ENCODE measurements around the gene CEMIP.
"Not testable (repeated sequence)": the region's sequence is repeated elsewhere in the genome, so short reads cannot be mapped to it uniquely, and the experiment has no call there.

Gene CEMIP

GRCh38 chr15:80763235-80763634 lies 15.9 kb upstream of the CEMIP start:
- DNase-seq: not testable (repeated sequence)

GRCh38 chr15:80764535-80764934 lies 14.6 kb upstream of the CEMIP start:
- no peak for DNase-seq

GRCh38 chr15:80766275-80766674 lies 12.9 kb upstream of the CEMIP start:
- no peak for DNase-seq

- no peak for DNase-seq
These were observed 11.0 kb upstream of the CEMIP start for GRCh38 chr15:80768158-80768557.

- DNase-seq: peak; percentile 46
These were observed 9.9 kb upstream of the CEMIP start for GRCh38 chr15:80769153-80769828.

- DNase-seq: peak; percentile 52
These were observed 9.1 kb upstream of the CEMIP start for GRCh38 chr15:80769829-80770705.

- DNase-seq: no peak
These were observed 6.0 kb upstream of the CEMIP start for GRCh38 chr15:80773122-80773551.

GRCh38 chr15:80773792-80774352 lies 5.3 kb upstream of the CEMIP start:
- no peak for DNase-seq

GRCh38 chr15:80774486-80774885 lies 4.7 kb upstream of the CEMIP start:
- peak; percentile 6 for DNase-seq

- DNase-seq: no peak
These were observed 3.8 kb upstream of the CEMIP start for GRCh38 chr15:80775338-80775737.

GRCh38 chr15:80776420-80777045 lies 2.6 kb upstream of the CEMIP start:
- peak; percentile 50 for DNase-seq

- DNase-seq: peak; percentile 96
These were observed 2.0 kb upstream of the CEMIP start for GRCh38 chr15:80777137-80777536.

- DNase-seq: peak; percentile 6
These were observed 1.1 kb upstream of the CEMIP start for GRCh38 chr15:80777826-80778620.

- DNase-seq: no peak
These were observed 578 bp upstream of the CEMIP start for GRCh38 chr15:80778621-80778963.

GRCh38 chr15:80779658-80780415 lies 667 bp downstream of the CEMIP start:
- DNase-seq: no peak

GRCh38 chr15:80780416-80781221 lies 1.4 kb downstream of the CEMIP start:
- no peak for DNase-seq

- DNase-seq: no peak
These were observed 4.1 kb downstream of the CEMIP start for GRCh38 chr15:80783260-80783659.

- DNase-seq: no peak
These were observed 6.2 kb downstream of the CEMIP start for GRCh38 chr15:80785335-80785734.

GRCh38 chr15:80785811-80786354 lies 6.7 kb downstream of the CEMIP start:
- DNase-seq: no peak

GRCh38 chr15:80787316-80787715 lies 8.1 kb downstream of the CEMIP start:
- no peak for DNase-seq

- DNase-seq: no peak
These were observed 9.4 kb downstream of the CEMIP start for GRCh38 chr15:80788536-80788935.

All from MV-4-11 (cell line).